Neural cell (in vitro differentiated cells): ENCODE results near the gene SLC2A13. TPM values are rescaled to one million over a fixed set of nuclear protein-coding genes. Genes with fewer than 3 reads are reported as not detected.

Experiments used
- H2AFZ ChIP-seq: fragments of 200-600, 300-800 bp; sonication (generic), shearing (Covaris generic); 2 replicates; pipeline ENCODE4 v1.6.0; 2014; ENCODE audit warnings: low read depth, mild to moderate bottlenecking, antibody characterized with exemption, low read length, moderate library complexity
- H3F3A ChIP-seq: fragments of 200-600 bp; shearing (Covaris generic); 2 replicates; pipeline ENCODE4 v1.6.1; 2016; ENCODE audit warnings: mild to moderate bottlenecking, moderate library complexity, mixed read lengths, antibody characterized with exemption, low read length; ENCODE audit not compliant: insufficient read depth, poor library complexity, severe bottlenecking
- H3K27ac ChIP-seq: fragments of 200-600, 300-800 bp; sonication (generic), shearing (Covaris generic); 2 replicates; pipeline ENCODE4 v1.5.1; 2014; ENCODE audit warnings: mild to moderate bottlenecking, low read length, moderate library complexity
- H3K27me3 ChIP-seq: fragments of 300-800, 200-600 bp; sonication (generic), shearing (Covaris generic); 2 replicates; pipeline ENCODE4 v1.6.0; 2014; ENCODE audit warnings: mild to moderate bottlenecking, low read depth, low read length, moderate library complexity; ENCODE audit not compliant: insufficient read depth
- H3K36me3 ChIP-seq: fragments of 300-800, 200-600 bp; sonication (generic), shearing (Covaris generic); 2 replicates; pipeline ENCODE4 v1.5.1; 2014; ENCODE audit warnings: mild to moderate bottlenecking, antibody characterized with exemption, low read length, moderate library complexity; ENCODE audit not compliant: insufficient read depth
- H3K4me2 ChIP-seq: fragments of 300-800, 200-600 bp; sonication (generic), shearing (Covaris generic); 2 replicates; pipeline ENCODE4 v1.6.0; 2014; ENCODE audit warnings: mild to moderate bottlenecking, low read length
- H3K4me3 ChIP-seq: fragments of 300-800, 200-600 bp; sonication (generic), shearing (Covaris generic); 2 replicates; pipeline ENCODE4 v1.5.1; 2014; ENCODE audit warnings: mild to moderate bottlenecking, low read length, moderate library complexity
- H3K79me2 ChIP-seq: fragments of 200-600 bp; shearing (Covaris generic); replicated peaks from 2 replicates; pipeline ENCODE4 v1.6.0; 2014; ENCODE audit warnings: mild to moderate bottlenecking, low read length, moderate library complexity; ENCODE audit not compliant: insufficient read depth
- H3K9ac ChIP-seq: fragments of 300-800, 200-600 bp; sonication (generic), shearing (Covaris generic); 2 replicates; pipeline ENCODE4 v1.6.1; 2016; ENCODE audit warnings: mild to moderate bottlenecking, low read length, mixed read lengths
- H3K9me2 ChIP-seq: fragments of 200-600 bp; shearing (Covaris generic); 2 replicates; pipeline ENCODE4 v1.6.1; 2016; ENCODE audit warnings: mild to moderate bottlenecking, low read length, mixed read lengths; ENCODE audit not compliant: insufficient read depth
- H3K9me3 ChIP-seq: fragments of 200-600, 300-800 bp; sonication (generic), shearing (Covaris generic); 2 replicates; pipeline ENCODE4 v1.6.1; 2016; ENCODE audit warnings: mild to moderate bottlenecking, mixed run types, low read length, moderate library complexity, mixed read lengths
- H4K20me1 ChIP-seq: fragments of 200-600 bp; shearing (Covaris generic); 2 replicates; pipeline ENCODE4 v1.6.1; 2016; ENCODE audit warnings: mild to moderate bottlenecking, mixed run types; ENCODE audit not compliant: insufficient read depth
- CTCF ChIP-seq: fragments of 450-650 bp; IDR thresholded peaks from 2 replicates; pipeline ENCODE4 v1.5.1; 2014; ENCODE audit warnings: antibody characterized with exemption, mild to moderate bottlenecking, moderate library complexity; ENCODE audit not compliant: poor library complexity, severe bottlenecking
- EP300 ChIP-seq: fragments of 450-650 bp; conservative IDR thresholded peaks from 2 replicates; pipeline ENCODE4 v1.6.1; 2014; ENCODE audit warnings: antibody characterized with exemption, mild to moderate bottlenecking, moderate library complexity; ENCODE audit not compliant: poor library complexity, severe bottlenecking
- EZH2 ChIP-seq: fragments of 200-600, 300-800 bp; shearing (Covaris generic), sonication (generic); IDR thresholded peaks from 2 replicates; pipeline ENCODE4 v1.6.1; 2014; ENCODE audit warnings: antibody characterized with exemption, low read length, borderline replicate concordance, mild to moderate bottlenecking; ENCODE audit not compliant: insufficient read depth, poor library complexity, severe bottlenecking
- MXI1 ChIP-seq: fragments of 450-650 bp; conservative IDR thresholded peaks from 2 replicates; pipeline ENCODE4 v1.6.1; 2014; ENCODE audit warnings: antibody characterized with exemption, mild to moderate bottlenecking; ENCODE audit not compliant: poor library complexity, severe bottlenecking
- POLR2AphosphoS5 ChIP-seq: IDR thresholded peaks from 2 replicates; pipeline ENCODE4 v1.6.1; 2012
- RAD21 ChIP-seq: fragments of 450-650 bp; conservative IDR thresholded peaks from 2 replicates; pipeline ENCODE4 v1.6.1; 2014; ENCODE audit warnings: antibody characterized with exemption, mild to moderate bottlenecking, moderate library complexity
- REST ChIP-seq: IDR thresholded peaks from 2 replicates; pipeline ENCODE4 v1.6.1; 2012; ENCODE audit warnings: borderline replicate concordance
- SMC3 ChIP-seq: fragments of 450-650 bp; conservative IDR thresholded peaks from 2 replicates; pipeline ENCODE4 v1.6.1; 2014; ENCODE audit warnings: antibody characterized with exemption, mild to moderate bottlenecking, moderate library complexity; ENCODE audit not compliant: poor library complexity
- TAF1 ChIP-seq: IDR thresholded peaks from 2 replicates; pipeline ENCODE4 v1.6.1; 2012; ENCODE audit warnings: low read depth
- polyA plus RNA-seq: library from polyadenylated mRNA; depleted of rRNA; stranded (reverse); fragments of >200 nt; gene quantifications from 2 replicates; pipeline ENCODE4 v1.2.3, GENCODE V29; 2014

Gene SLC2A13
- polyA plus RNA-seq, 1 donor from 2014 or later = 10.7 TPM

GRCh38 chr12:39966256-39966655 lies 139.6 kb downstream of the SLC2A13 start:
- H3K9me3 ChIP-seq = no peaks in the 10 kb centered on the region

GRCh38 chr12:39959467-39959866 lies 146.4 kb downstream of the SLC2A13 start:
- no peak overlapping the region for H2AFZ ChIP-seq
- no peaks in the 10 kb centered on the region for H3K36me3 ChIP-seq
- H3K9me3 ChIP-seq = no peaks in the 10 kb centered on the region
- H3K9me2 ChIP-seq = no peaks in the 10 kb centered on the region
- H3K9ac ChIP-seq = no peak overlapping the region
- H4K20me1 ChIP-seq = no peaks in the 10 kb centered on the region
- no peaks in the 10 kb centered on the region for H3K79me2 ChIP-seq
- no peak overlapping the region for H3K4me3 ChIP-seq
- no peaks in the 10 kb centered on the region for H3K27me3 ChIP-seq
- no peak overlapping the region for H3K27ac ChIP-seq
- no peaks in the 10 kb centered on the region for H3F3A ChIP-seq
- no peak overlapping the region for H3K4me2 ChIP-seq
- no peak for TF ChIP-seq REST
- no peak for TF ChIP-seq EP300
- no peak for TF ChIP-seq POLR2AphosphoS5
- TF ChIP-seq EZH2 = no peak
- no peak for TF ChIP-seq MXI1
- no peak for TF ChIP-seq CTCF

More at GRCh38 chr12:39966256-39966655, 139.6 kb downstream of the SLC2A13 start:
- Histone ChIP-seq H3K9me2 (no peaks in the 10 kb centered on the region), H3K79me2 (no peaks in the 10 kb centered on the region), H3K36me3 (no peaks in the 10 kb centered on the region), H3K4me3 (no peak overlapping the region), H3K4me2 (no peak overlapping the region), H4K20me1 (no peaks in the 10 kb centered on the region), H3K27me3 (no peaks in the 10 kb centered on the region), H3K9ac (no peak overlapping the region), H3K27ac (no peak overlapping the region), H3F3A (no peaks in the 10 kb centered on the region), H2AFZ (no peak overlapping the region)
- TF ChIP-seq MXI1 (no peak), TAF1 (no peak), RAD21 (no peak), SMC3 (no peak), EZH2 (no peak), EP300 (no peak), POLR2AphosphoS5 (no peak), REST (no peak), CTCF (no peak)
